Measurements from ENCODE around the gene TNRC6C. TPM values are rescaled to one million over a fixed set of nuclear protein-coding genes. Genes with fewer than 3 reads are reported as not detected.

TNRC6C gene
- total RNA-seq (2022; extraction: Qiagen RNA extraction), result 2.1 to 3.1 TPM (median 2.2 TPM) in 5 replicates

GRCh38 chr17:77957857-77958715, at the start of gene TNRC6C:
Gene TNRC6C, plus strand, starts transcription at chr17:77958703. Its CDS starts 45,504 bp downstream, at chr17:78004207.

GRCh38 chr17:78128551-78129350, 170.2 kb downstream of the TNRC6C start, which contains the start of gene TMC6:
Gene TMC6, minus strand, starts transcription at chr17:78128755. Its CDS starts 1,923 bp downstream, at chr17:78126832.

GRCh38 chr17:78130437-78131101, 172.1 kb downstream of the TNRC6C start, which contains the start of gene TMC8:
Gene TMC8, plus strand, starts transcription at chr17:78130771. Its CDS starts 818 bp downstream, at chr17:78131589.

Other genes starting within 250 kb of the TNRC6C start
- gene TMC6, start 170.1 kb downstream of the TNRC6C start, total RNA-seq (2022; extraction: Qiagen RNA extraction), result 8.3 to 12.5 TPM (median 10.2 TPM) in 5 replicates
- 0.17 to 0.51 TPM (median 0.22 TPM) in 5 replicates for gene TMC8, start 172.1 kb downstream of the TNRC6C start, total RNA-seq (2022; extraction: Qiagen RNA extraction)
- not detected in 5 replicates for gene C17orf99, start 187.7 kb downstream of the TNRC6C start, total RNA-seq (2022; extraction: Qiagen RNA extraction)
- gene SYNGR2, start 209.9 kb downstream of the TNRC6C start, total RNA-seq (2022; extraction: Qiagen RNA extraction), result 129 to 201 TPM (median 183 TPM) in 5 replicates
- gene TK1, start 228.3 kb downstream of the TNRC6C start, total RNA-seq (2022; extraction: Qiagen RNA extraction), result 228 to 274 TPM (median 238 TPM) in 5 replicates
- 37.6 to 50.4 TPM (median 39.4 TPM) in 5 replicates for gene AFMID, start 228.7 kb downstream of the TNRC6C start, total RNA-seq (2022; extraction: Qiagen RNA extraction)